DOHH2 (cell line): Measurements from ENCODE around the gene HBE1.

ENCODE experiments used
- CTCF ChIP-seq: fragments of 200-600 bp; sonication (generic); IDR thresholded peaks from one replicate; pipeline ENCODE4 v1.5.1; 2014; ENCODE audit warnings: antibody characterized with exemption, mild to moderate bottlenecking, low read depth, low read length; ENCODE audit not compliant: poor library complexity, severe bottlenecking
- EZH2phosphoT487 ChIP-seq: fragments of 200-600 bp; sonication (generic); IDR thresholded peaks from 2 replicates; pipeline ENCODE4 v1.6.1; 2017; ENCODE audit warnings: borderline replicate concordance, mild to moderate bottlenecking, antibody characterized with exemption, low read length, moderate library complexity, mixed read lengths

DNA sequence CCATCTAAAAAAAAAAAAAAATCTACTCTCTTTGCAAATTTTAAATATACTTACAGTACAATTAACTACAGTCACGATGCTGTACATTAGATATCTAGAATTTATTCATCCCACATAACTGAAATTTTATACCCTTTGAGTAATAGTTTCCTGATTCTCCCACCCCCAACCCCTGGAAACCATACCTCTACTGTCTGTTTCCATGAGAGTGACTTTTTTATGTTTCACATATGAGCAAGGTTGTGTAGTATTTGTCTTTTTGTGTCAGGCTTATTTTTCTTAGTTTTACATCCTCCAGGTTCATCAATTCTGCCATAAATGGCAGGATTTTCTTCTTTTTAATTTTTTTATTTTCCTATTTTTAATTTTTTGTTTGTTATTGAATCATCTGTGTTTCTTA lies 46.1 kb downstream of the HBE1 start:
- TF ChIP-seq CTCF (no peak), EZH2phosphoT487 (no peak)
